Breast epithelium (tissue), 4 donors: Measurements from ENCODE around the gene WIPF2. TPM values are rescaled to one million over a fixed set of nuclear protein-coding genes. Genes with fewer than 3 reads are reported as not detected.

Source experiments
- DNase-seq, 2 donors: peaks; one replicate each; pipeline ENCODE4 v3.0.0-alpha.2; 2019; ENCODE audit warnings: low spot score in 2 of 2
- H3K27ac ChIP-seq, 2 donors: fragments of 200-600 bp; sonication (generic) in 1 of 2; one replicate each; pipeline ENCODE4 v1.5.1; 2016 to 2019; ENCODE audit warnings: mild to moderate bottlenecking in 1 of 2
- H3K27me3 ChIP-seq, 2 donors: fragments of 200-600 bp; sonication (generic) in 1 of 2; one replicate each; pipeline versions ENCODE4 v1.5.1 to v1.6.0; 2017 to 2019; ENCODE audit warnings: control low read depth in 1 of 2, mild to moderate bottlenecking in 1 of 2
- H3K36me3 ChIP-seq: fragments of 200-600 bp; one replicate; pipeline ENCODE4 v1.5.1; 2019
- H3K4me1 ChIP-seq, 2 donors: fragments of 200-600 bp; sonication (generic); one replicate each; pipeline ENCODE4 v1.5.1; 2016 to 2019; ENCODE audit warnings: control low read depth in 1 of 2
- H3K4me3 ChIP-seq, 3 donors: fragments of 200-600 bp; sonication (generic); 1 replicate in 2 of 3; 2 replicates in 1 of 3; pipeline ENCODE4 v1.5.1; 2016 to 2019; ENCODE audit warnings: mild to moderate bottlenecking in 3 of 3, moderate library complexity in 2 of 3
- H3K9me3 ChIP-seq, 2 donors: fragments of 200-600 bp; sonication (generic) in 1 of 2; one replicate each; pipeline ENCODE4 v1.5.1; 2016 to 2019; ENCODE audit warnings: control low read depth in 1 of 2
- CTCF ChIP-seq, 3 donors: fragments of 450-650 bp; IDR thresholded peaks; one replicate each; pipeline ENCODE4 v1.5.1; 2016 to 2017; ENCODE audit warnings: antibody characterized with exemption in 3 of 3, mild to moderate bottlenecking in 3 of 3, moderate library complexity in 3 of 3
- POLR2A ChIP-seq: fragments of 450-650 bp; IDR thresholded peaks from one replicate; pipeline ENCODE4 v1.6.1; 2016; ENCODE audit warnings: antibody characterized with exemption, mild to moderate bottlenecking, moderate library complexity
- POLR2AphosphoS5 ChIP-seq, 3 donors: sonication (generic); formaldehyde crosslinking; IDR thresholded peaks; one replicate each; pipeline ENCODE4 v1.6.1; 2017; ENCODE audit warnings: antibody characterized with exemption in 3 of 3
- intact Hi-C: fragments of 100-400 bp; cut with DNase I; formaldehyde crosslinking; loops from one replicate; pipeline ENCODE4 v1.15.1; 2023; ENCODE audit warnings: low total_unique reads
- total RNA-seq, 3 donors: library from RNA; depleted of rRNA; stranded (reverse); fragments of >200 nt; gene quantifications; one replicate each; pipeline ENCODE4 v1.1.0, GENCODE V29; 2016

Gene WIPF2
- total RNA-seq, 3 donors from 2014 or later: 8.2 to 12.9 (median 10.8) TPM

- Histone ChIP-seq H3K4me1 (peaks cover 41 to 84% of the 10 kb centered on the region in 2 donors), H3K36me3 (no peaks in the 10 kb centered on the region), H3K4me3 (no peak overlapping the region), H3K9me3 (no peaks in the 10 kb centered on the region), H3K27me3 (no peaks in the 10 kb centered on the region), H3K27ac (peak overlapping the region; percentile 94 to 97)
- TF ChIP-seq POLR2A: no peak
- TF ChIP-seq CTCF (IDR thresholded peaks at IDR 0.05): no peak
- no peak for TF ChIP-seq POLR2AphosphoS5 (IDR thresholded peaks at IDR 0.05)
- peak in 1 of 2 donors; percentile 18 for DNase-seq
- intact Hi-C loops: no loop called here
These were observed 91.8 kb downstream of the WIPF2 start for GRCh38 chr17:40310882-40311391.

- no peaks in the 10 kb centered on the region for H3K9me3 ChIP-seq
- intact Hi-C loops: no loop called here
- DNase-seq: peak; percentile 74 to 81
- TF ChIP-seq CTCF (IDR thresholded peaks at IDR 0.05) (no peak), POLR2AphosphoS5 (IDR thresholded peaks at IDR 0.05) (peak in 1 of 3 donors; percentile 27), POLR2A (no peak)
- peaks cover 44 to 84% of the 10 kb centered on the region in 2 donors for H3K4me1 ChIP-seq
- H3K4me3 ChIP-seq: no peak overlapping the region
- H3K36me3 ChIP-seq: no peaks in the 10 kb centered on the region
- peak overlapping the region; percentile 94 to 97 for H3K27ac ChIP-seq
- H3K27me3 ChIP-seq: no peaks in the 10 kb centered on the region
These were observed 92.5 kb downstream of the WIPF2 start for GRCh38 chr17:40311575-40311974.

GRCh38 chr17:40312131-40312731 is 93.1 kb downstream of the WIPF2 start:
- TF ChIP-seq POLR2AphosphoS5 (IDR thresholded peaks at IDR 0.05): no peak

GRCh38 chr17:40312893-40313667 is 94.0 kb downstream of the WIPF2 start:
- Histone ChIP-seq H3K27me3 (no peaks in the 10 kb centered on the region), H3K27ac (peak overlapping the region; percentile 94 to 97), H3K9me3 (no peaks in the 10 kb centered on the region), H3K4me3 (no peak overlapping the region), H3K36me3 (no peaks in the 10 kb centered on the region), H3K4me1 (peaks cover 44 to 77% of the 10 kb centered on the region in 2 donors)
- intact Hi-C loops: no loop called here
- TF ChIP-seq POLR2AphosphoS5 (IDR thresholded peaks at IDR 0.05) (no peak), POLR2A (no peak), CTCF (IDR thresholded peaks at IDR 0.05) (no peak)
- no peak for DNase-seq

More at GRCh38 chr17:40312131-40312731, 93.1 kb downstream of the WIPF2 start:
- DNase-seq: no peak
- Histone ChIP-seq H3K4me1 (peaks cover 44 to 80% of the 10 kb centered on the region in 2 donors), H3K27me3 (no peaks in the 10 kb centered on the region), H3K9me3 (no peaks in the 10 kb centered on the region), H3K27ac (peak overlapping the region; percentile 94 to 97), H3K4me3 (no peak overlapping the region), H3K36me3 (no peaks in the 10 kb centered on the region)
- intact Hi-C loops: no loop called here

- Histone ChIP-seq H3K27me3 (no peaks in the 10 kb centered on the region), H3K27ac (peak overlapping the region; percentile 94 to 97), H3K36me3 (no peaks in the 10 kb centered on the region), H3K9me3 (no peaks in the 10 kb centered on the region), H3K4me3 (no peak overlapping the region), H3K4me1 (peaks cover 38 to 72% of the 10 kb centered on the region in 2 donors)
- intact Hi-C loops: no loop called here
- TF ChIP-seq POLR2A: no peak
- no peak for TF ChIP-seq POLR2AphosphoS5 (IDR thresholded peaks at IDR 0.05)
- TF ChIP-seq CTCF (IDR thresholded peaks at IDR 0.05): no peak
- no peak for DNase-seq
These were observed 94.8 kb downstream of the WIPF2 start for GRCh38 chr17:40313668-40314583.
